GM23338 (cell line): ENCODE data around the gene TRAF3IP3. TPM values are rescaled to one million over a fixed set of nuclear protein-coding genes. Genes with fewer than 3 reads are reported as not detected.

Experiments
- ATAC-seq: fragments of 200-7000 bp; cut with Tn5 transposase; 3 replicates; pipeline ENCODE4 v1.9.1; 2020
- DNase-seq: peaks from one replicate; pipeline ENCODE4 v3.0.0-alpha.2; 2015; ENCODE audit warnings: low spot score
- H2AFZ ChIP-seq: fragments of 200-600 bp; sonication (generic); 2 replicates; pipeline ENCODE4 v1.8.0; 2016; ENCODE audit warnings: antibody characterized with exemption, mild to moderate bottlenecking, moderate library complexity
- H3F3A ChIP-seq: fragments of 200-600 bp; sonication (generic); replicated peaks from 2 replicates; pipeline ENCODE4 v1.8.0; 2017; ENCODE audit warnings: antibody characterized with exemption, mixed run types, low read depth
- H3K27ac ChIP-seq: fragments of 200-600 bp; sonication (generic); 2 replicates; pipeline ENCODE4 v1.6.1; 2016; ENCODE audit warnings: low read depth
- H3K27me3 ChIP-seq: fragments of 200-600 bp; sonication (generic); 2 replicates; pipeline ENCODE4 v1.8.0; 2016; ENCODE audit warnings: mild to moderate bottlenecking, mixed run types, moderate library complexity; ENCODE audit not compliant: insufficient read depth
- H3K36me3 ChIP-seq: fragments of 200-600 bp; sonication (generic); 2 replicates; pipeline ENCODE4 v1.8.0; 2016; ENCODE audit warnings: mild to moderate bottlenecking; ENCODE audit not compliant: insufficient read depth
- H3K4me1 ChIP-seq: fragments of 200-600 bp; sonication (generic); 2 replicates; pipeline ENCODE4 v1.8.0; 2016; ENCODE audit warnings: mild to moderate bottlenecking, moderate library complexity; ENCODE audit not compliant: insufficient read depth
- H3K4me2 ChIP-seq: fragments of 200-600 bp; sonication (generic); 2 replicates; pipeline ENCODE4 v1.7.1; 2017; ENCODE audit warnings: mixed run types
- H3K4me3 ChIP-seq: fragments of 200-600 bp; sonication (generic); 2 replicates; pipeline ENCODE4 v1.6.1; 2016; ENCODE audit warnings: mixed run types
- H3K79me2 ChIP-seq: fragments of 200-600 bp; sonication (generic); replicated peaks from 2 replicates; pipeline ENCODE4 v1.8.0; 2017; ENCODE audit warnings: mild to moderate bottlenecking; ENCODE audit not compliant: insufficient read depth
- H3K9me2 ChIP-seq: fragments of 200-600 bp; sonication (generic); 2 replicates; pipeline ENCODE4 v1.8.0; 2017; ENCODE audit not compliant: insufficient read depth
- H4K20me1 ChIP-seq: fragments of 200-600 bp; sonication (generic); replicated peaks from 2 replicates; pipeline ENCODE4 v1.8.0; 2017; ENCODE audit warnings: mild to moderate bottlenecking; ENCODE audit not compliant: insufficient read depth
- H3K27ac Mint-ChIP-seq: 2 replicates; pipeline ENCODE4 v1.8.0; 2020; ENCODE audit warnings: inconsistent platforms, mild to moderate bottlenecking, moderate library complexity, mixed read lengths
- H3K27me3 Mint-ChIP-seq: 3 replicates; pipeline ENCODE4 v1.8.0; 2022; ENCODE audit warnings: low read depth, mild to moderate bottlenecking, moderate library complexity, mixed read lengths, inconsistent platforms; ENCODE audit not compliant: insufficient read depth, poor library complexity
- H3K36me3 Mint-ChIP-seq: 3 replicates; pipeline ENCODE4 v1.8.0; 2021; ENCODE audit warnings: low read depth, mild to moderate bottlenecking, inconsistent platforms, moderate library complexity, mixed read lengths
- H3K4me1 Mint-ChIP-seq: 3 replicates; pipeline ENCODE4 v1.8.0; 2020; ENCODE audit warnings: mild to moderate bottlenecking, inconsistent platforms, mixed read lengths
- H3K4me3 Mint-ChIP-seq: 3 replicates; pipeline ENCODE4 v1.8.0; 2021; ENCODE audit warnings: moderate library complexity, mild to moderate bottlenecking, inconsistent platforms, mixed read lengths
- H3K9me3 Mint-ChIP-seq: 3 replicates; pipeline ENCODE4 v1.8.0; 2020; ENCODE audit warnings: moderate library complexity, mild to moderate bottlenecking, inconsistent platforms, mixed read lengths
- EZH2 ChIP-seq: fragments of 200-600 bp; sonication (generic); IDR thresholded peaks from one replicate; pipeline ENCODE4 v1.8.0; 2017; ENCODE audit warnings: antibody characterized with exemption, mild to moderate bottlenecking, low read depth; ENCODE audit not compliant: unreplicated experiment
- EZH2phosphoT487 ChIP-seq: fragments of 200-600 bp; sonication (generic); IDR thresholded peaks from one replicate; pipeline ENCODE4 v1.8.1; 2018; ENCODE audit warnings: antibody characterized with exemption; ENCODE audit not compliant: unreplicated experiment
- NANOG ChIP-seq: IDR thresholded peaks from 2 replicates; pipeline ENCODE4 v1.6.1; 2016; ENCODE audit warnings: antibody characterized with exemption, borderline replicate concordance
- POLR2AphosphoS5 ChIP-seq: IDR thresholded peaks from 2 replicates; pipeline ENCODE4 v1.6.1; 2016; ENCODE audit warnings: antibody characterized with exemption, low read depth
- ZNF114 ChIP-seq: fragments of 250-450 bp; sonication (Bioruptor Pico); IDR thresholded peaks from 2 replicates; pipeline ENCODE4 v1.5.0; 2020; ENCODE audit warnings: mild to moderate bottlenecking, moderate library complexity
- polyA plus RNA-seq: library from polyadenylated mRNA; unstranded; fragments of >200 nt; fragmentation: Nextera tagmentation; extraction: Ambion mirVana; gene quantifications from 2 replicates; pipeline ENCODE4 v1.2.1, GENCODE V29; 2016
- total RNA-seq: library from RNA; depleted of rRNA; stranded (reverse); fragments of >200 nt; shearing (Covaris generic); gene quantifications from 2 replicates; pipeline ENCODE4 v1.2.3, GENCODE V29; 2014
- TF ChIP-seq, protein P1 (sequence below): IDR thresholded peaks from one replicate; pipeline ENCODE4 v1.6.1; 2018; ENCODE audit warnings: antibody characterized with exemption; ENCODE audit not compliant: unreplicated experiment
- TF ChIP-seq, protein P2 (sequence below), 2 experiments: fragments of 200-600 bp in 1 of 2; sonication (generic) in 1 of 2; conservative IDR thresholded peaks; 2 replicates each; pipeline versions ENCODE4 v1.5.1 to v1.6.1; 2016 to 2017; ENCODE audit warnings: antibody characterized with exemption in 2 of 2, low read depth in 2 of 2, mild to moderate bottlenecking in 2 of 2, moderate library complexity in 1 of 2
- TF ChIP-seq, protein P3 (sequence below): IDR thresholded peaks from 2 replicates; pipeline ENCODE4 v1.6.1; 2016; ENCODE audit warnings: antibody characterized with exemption

TRAF3IP3 gene
- total and polyA plus RNA-seq, 2 experiments from 2014 or later = not detected

DNA sequence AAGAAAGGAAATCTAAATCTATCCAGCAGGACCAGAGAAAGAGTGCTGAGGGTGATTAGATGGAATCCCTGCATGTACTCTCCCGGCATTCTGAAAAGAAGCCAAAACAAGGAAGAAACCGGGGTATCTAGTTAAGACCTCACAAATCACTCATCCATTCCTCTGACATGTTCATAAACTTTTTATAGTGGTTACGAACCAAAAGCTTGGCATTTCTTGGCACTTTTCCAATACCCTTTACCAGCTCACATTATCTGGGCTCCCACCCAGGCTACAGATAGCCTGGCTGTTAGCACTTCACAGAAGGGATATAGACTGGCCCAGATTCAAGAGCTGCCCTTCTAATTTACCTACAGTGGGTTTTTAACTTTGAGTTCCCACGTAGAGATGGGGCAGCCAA is 30.3 kb downstream of the TRAF3IP3 start:
- Histone ChIP-seq H3F3A (no peaks in the 10 kb centered on the region), H3K36me3 (no peaks in the 10 kb centered on the region), H3K4me2 (no peak overlapping the region), H2AFZ (no peak overlapping the region), H4K20me1 (no peaks in the 10 kb centered on the region), H3K4me1 (peaks cover 4% of the 10 kb centered on the region; the same call in 1 of the 2 replicates), H3K4me3 (no peak overlapping the region), H3K9me2 (no peaks in the 10 kb centered on the region), H3K27ac (no peak overlapping the region), H3K27me3 (no peaks in the 10 kb centered on the region), H3K79me2 (no peaks in the 10 kb centered on the region; the same call in 1 of the 2 replicates)
- TF ChIP-seq EZH2 = no peak
- no peak for TF ChIP-seq ZNF114 (CRISPR knock-in tag)
- TF ChIP-seq POLR2AphosphoS5 = no peak
- TF ChIP-seq, protein P1, sequence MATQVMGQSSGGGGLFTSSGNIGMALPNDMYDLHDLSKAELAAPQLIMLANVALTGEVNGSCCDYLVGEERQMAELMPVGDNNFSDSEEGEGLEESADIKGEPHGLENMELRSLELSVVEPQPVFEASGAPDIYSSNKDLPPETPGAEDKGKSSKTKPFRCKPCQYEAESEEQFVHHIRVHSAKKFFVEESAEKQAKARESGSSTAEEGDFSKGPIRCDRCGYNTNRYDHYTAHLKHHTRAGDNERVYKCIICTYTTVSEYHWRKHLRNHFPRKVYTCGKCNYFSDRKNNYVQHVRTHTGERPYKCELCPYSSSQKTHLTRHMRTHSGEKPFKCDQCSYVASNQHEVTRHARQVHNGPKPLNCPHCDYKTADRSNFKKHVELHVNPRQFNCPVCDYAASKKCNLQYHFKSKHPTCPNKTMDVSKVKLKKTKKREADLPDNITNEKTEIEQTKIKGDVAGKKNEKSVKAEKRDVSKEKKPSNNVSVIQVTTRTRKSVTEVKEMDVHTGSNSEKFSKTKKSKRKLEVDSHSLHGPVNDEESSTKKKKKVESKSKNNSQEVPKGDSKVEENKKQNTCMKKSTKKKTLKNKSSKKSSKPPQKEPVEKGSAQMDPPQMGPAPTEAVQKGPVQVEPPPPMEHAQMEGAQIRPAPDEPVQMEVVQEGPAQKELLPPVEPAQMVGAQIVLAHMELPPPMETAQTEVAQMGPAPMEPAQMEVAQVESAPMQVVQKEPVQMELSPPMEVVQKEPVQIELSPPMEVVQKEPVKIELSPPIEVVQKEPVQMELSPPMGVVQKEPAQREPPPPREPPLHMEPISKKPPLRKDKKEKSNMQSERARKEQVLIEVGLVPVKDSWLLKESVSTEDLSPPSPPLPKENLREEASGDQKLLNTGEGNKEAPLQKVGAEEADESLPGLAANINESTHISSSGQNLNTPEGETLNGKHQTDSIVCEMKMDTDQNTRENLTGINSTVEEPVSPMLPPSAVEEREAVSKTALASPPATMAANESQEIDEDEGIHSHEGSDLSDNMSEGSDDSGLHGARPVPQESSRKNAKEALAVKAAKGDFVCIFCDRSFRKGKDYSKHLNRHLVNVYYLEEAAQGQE = no peak
- no peak for TF ChIP-seq EZH2phosphoT487
- Mint-ChIP-seq H3K4me1 (peaks cover 9% of the 10 kb centered on the region), H3K4me3 (no peak overlapping the region), H3K36me3 (peaks cover 9% of the 10 kb centered on the region), H3K27ac (no peak overlapping the region), H3K27me3 (peaks cover 4% of the 10 kb centered on the region), H3K9me3 (peaks cover 2% of the 10 kb centered on the region; the same call in 1 of the 3 replicates)
- ATAC-seq (no peak), DNase-seq (no peak)

- Mint-ChIP-seq H3K27me3 (peaks cover 4% of the 10 kb centered on the region), H3K4me1 (peaks cover 9% of the 10 kb centered on the region), H3K27ac (no peak overlapping the region), H3K36me3 (peaks cover 9% of the 10 kb centered on the region), H3K4me3 (no peak overlapping the region), H3K9me3 (peaks cover 2% of the 10 kb centered on the region; the same call in 1 of the 3 replicates)
- H2AFZ ChIP-seq = no peak overlapping the region
- no peak overlapping the region for H3K4me3 ChIP-seq
- H3K27me3 ChIP-seq = no peaks in the 10 kb centered on the region
- no peaks in the 10 kb centered on the region; the same call in 1 of the 2 replicates for H3K79me2 ChIP-seq
- no peaks in the 10 kb centered on the region; the same call in 1 of the 2 replicates for H4K20me1 ChIP-seq
- peaks cover 4% of the 10 kb centered on the region; the same call in 1 of the 2 replicates for H3K4me1 ChIP-seq
- DNase-seq = no peak
- TF ChIP-seq POLR2AphosphoS5 (no peak), NANOG (no peak)
- TF ChIP-seq, protein P2, sequence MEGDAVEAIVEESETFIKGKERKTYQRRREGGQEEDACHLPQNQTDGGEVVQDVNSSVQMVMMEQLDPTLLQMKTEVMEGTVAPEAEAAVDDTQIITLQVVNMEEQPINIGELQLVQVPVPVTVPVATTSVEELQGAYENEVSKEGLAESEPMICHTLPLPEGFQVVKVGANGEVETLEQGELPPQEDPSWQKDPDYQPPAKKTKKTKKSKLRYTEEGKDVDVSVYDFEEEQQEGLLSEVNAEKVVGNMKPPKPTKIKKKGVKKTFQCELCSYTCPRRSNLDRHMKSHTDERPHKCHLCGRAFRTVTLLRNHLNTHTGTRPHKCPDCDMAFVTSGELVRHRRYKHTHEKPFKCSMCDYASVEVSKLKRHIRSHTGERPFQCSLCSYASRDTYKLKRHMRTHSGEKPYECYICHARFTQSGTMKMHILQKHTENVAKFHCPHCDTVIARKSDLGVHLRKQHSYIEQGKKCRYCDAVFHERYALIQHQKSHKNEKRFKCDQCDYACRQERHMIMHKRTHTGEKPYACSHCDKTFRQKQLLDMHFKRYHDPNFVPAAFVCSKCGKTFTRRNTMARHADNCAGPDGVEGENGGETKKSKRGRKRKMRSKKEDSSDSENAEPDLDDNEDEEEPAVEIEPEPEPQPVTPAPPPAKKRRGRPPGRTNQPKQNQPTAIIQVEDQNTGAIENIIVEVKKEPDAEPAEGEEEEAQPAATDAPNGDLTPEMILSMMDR (conservative IDR thresholded peaks at IDR 0.05; ENCODE audit: low read depth in 2 of 2) = no peak
- TF ChIP-seq, protein P3, sequence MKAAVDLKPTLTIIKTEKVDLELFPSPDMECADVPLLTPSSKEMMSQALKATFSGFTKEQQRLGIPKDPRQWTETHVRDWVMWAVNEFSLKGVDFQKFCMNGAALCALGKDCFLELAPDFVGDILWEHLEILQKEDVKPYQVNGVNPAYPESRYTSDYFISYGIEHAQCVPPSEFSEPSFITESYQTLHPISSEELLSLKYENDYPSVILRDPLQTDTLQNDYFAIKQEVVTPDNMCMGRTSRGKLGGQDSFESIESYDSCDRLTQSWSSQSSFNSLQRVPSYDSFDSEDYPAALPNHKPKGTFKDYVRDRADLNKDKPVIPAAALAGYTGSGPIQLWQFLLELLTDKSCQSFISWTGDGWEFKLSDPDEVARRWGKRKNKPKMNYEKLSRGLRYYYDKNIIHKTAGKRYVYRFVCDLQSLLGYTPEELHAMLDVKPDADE = no peak
- no peaks in the 10 kb centered on the region for H3K36me3 ChIP-seq
- ATAC-seq = no peak
- H3F3A ChIP-seq = no peaks in the 10 kb centered on the region
- no peak overlapping the region for H3K4me2 ChIP-seq
- no peaks in the 10 kb centered on the region for H3K9me2 ChIP-seq
- no peak overlapping the region for H3K27ac ChIP-seq
Measured at GRCh38 chr1:209787551-209787950, 31.7 kb downstream of the TRAF3IP3 start.
